AG08395 (cell line): ENCODE measurements around the gene TJP1.
"Not testable (repeated sequence)": the region's sequence is repeated elsewhere in the genome, so short reads cannot be mapped to it uniquely, and the experiment has no call there.

ENCODE experiments used
- DNase-seq: peaks from one replicate; pipeline ENCODE4 v3.0.0; 2012; ENCODE audit warnings: mixed read lengths, low spot score

Gene TJP1

GRCh38 chr15:29838352-29839010 lies 16.2 kb upstream of the TJP1 start:
- DNase-seq = no peak

- no peak for DNase-seq
These were observed 13.0 kb upstream of the TJP1 start for GRCh38 chr15:29835301-29835700.

- DNase-seq = no peak
These were observed 10.4 kb upstream of the TJP1 start for GRCh38 chr15:29832709-29833108.

GRCh38 chr15:29826908-29827820 lies 4.9 kb upstream of the TJP1 start:
- DNase-seq = no peak

- DNase-seq = no peak
These were observed 3.0 kb upstream of the TJP1 start for GRCh38 chr15:29825227-29825626.

- DNase-seq = peak; percentile 70
These were observed 604 bp upstream of the TJP1 start for GRCh38 chr15:29822684-29823459.

GRCh38 chr15:29821416-29822099 lies 710 bp downstream of the TJP1 start:
- peak; percentile 75 for DNase-seq

GRCh38 chr15:29820394-29821154 lies 1.7 kb downstream of the TJP1 start:
- DNase-seq = no peak

- no peak for DNase-seq
These were observed 2.3 kb downstream of the TJP1 start for GRCh38 chr15:29819979-29820378.

GRCh38 chr15:29818141-29818540 lies 4.1 kb downstream of the TJP1 start:
- DNase-seq = no peak

GRCh38 chr15:29817455-29817854 lies 4.8 kb downstream of the TJP1 start:
- not testable (repeated sequence) for DNase-seq

- peak; percentile 17 for DNase-seq
These were observed 7.1 kb downstream of the TJP1 start for GRCh38 chr15:29815000-29815710.

GRCh38 chr15:29813009-29813408 lies 9.3 kb downstream of the TJP1 start:
- DNase-seq = no peak

GRCh38 chr15:29812384-29812694 lies 9.9 kb downstream of the TJP1 start:
- peak; percentile 17 for DNase-seq

- DNase-seq = no peak
These were observed 10.4 kb downstream of the TJP1 start for GRCh38 chr15:29811691-29812383.

- no peak for DNase-seq
These were observed 16.6 kb downstream of the TJP1 start for GRCh38 chr15:29805708-29806104.

GRCh38 chr15:29805043-29805707 lies 17.1 kb downstream of the TJP1 start:
- DNase-seq = peak; percentile 76

GRCh38 chr15:29802411-29802810 lies 19.9 kb downstream of the TJP1 start:
- no peak for DNase-seq
